Hippocampal formation (tissue), 2 donors: ENCODE results near the gene NFATC2.
"Not testable (repeated sequence)": the region's sequence is repeated elsewhere in the genome, so short reads cannot be mapped to it uniquely, and the experiment has no call there.

Experiments
- DNase-seq, 2 donors: peaks; one replicate each; lab custom pipeline; 2025; lab: John Stamatoyannopoulos, UW

The NFATC2 gene

DNA sequence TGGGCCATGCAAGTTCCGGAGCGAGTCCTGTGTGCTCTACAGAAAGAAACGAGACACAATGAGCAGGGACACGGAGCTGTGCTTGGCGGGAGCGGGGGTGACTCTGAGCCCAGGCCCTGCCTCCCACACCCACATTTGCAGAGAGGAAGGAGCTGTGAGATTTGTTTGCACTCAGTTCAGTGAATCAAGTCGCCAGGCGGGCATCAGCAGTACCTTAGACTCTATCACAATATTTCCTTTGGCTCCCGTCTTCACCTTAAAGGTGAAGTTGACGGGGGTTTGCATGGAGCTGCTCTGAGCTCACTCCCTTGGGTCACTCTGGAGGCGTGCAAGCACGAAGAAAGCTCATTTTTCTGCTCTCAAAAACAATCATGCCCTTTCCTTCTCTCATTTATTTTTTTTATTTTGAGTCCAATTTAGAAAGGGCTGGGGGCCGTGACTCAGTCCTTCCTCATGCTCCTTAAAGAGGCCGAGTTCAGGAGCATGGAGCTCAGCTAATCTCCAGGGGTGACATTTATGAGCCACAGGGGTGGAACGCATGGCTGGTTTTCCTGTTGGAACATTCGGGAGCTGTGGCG, 188.2 kb downstream of the NFATC2 start:
- no peak for DNase-seq

DNA sequence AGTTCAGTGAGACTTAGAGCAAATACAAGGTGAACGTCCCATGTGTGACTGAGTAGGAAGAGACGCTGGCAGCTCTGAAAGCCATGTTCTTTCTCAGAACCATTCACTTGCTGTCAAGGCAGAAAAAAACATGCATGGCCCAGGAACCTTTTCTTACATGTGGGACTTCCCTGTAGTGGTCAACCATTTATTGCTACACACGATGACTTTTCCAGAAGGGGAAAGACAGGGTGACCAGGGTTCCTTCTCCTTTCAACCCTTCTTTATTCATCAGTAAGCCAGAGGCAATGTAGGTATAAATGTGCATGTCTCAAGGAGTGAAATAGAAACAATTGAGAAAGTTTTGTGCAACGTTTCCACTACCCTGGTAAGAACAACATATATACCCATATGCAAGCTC, 189.0 kb downstream of the NFATC2 start:
- no peak for DNase-seq

DNA sequence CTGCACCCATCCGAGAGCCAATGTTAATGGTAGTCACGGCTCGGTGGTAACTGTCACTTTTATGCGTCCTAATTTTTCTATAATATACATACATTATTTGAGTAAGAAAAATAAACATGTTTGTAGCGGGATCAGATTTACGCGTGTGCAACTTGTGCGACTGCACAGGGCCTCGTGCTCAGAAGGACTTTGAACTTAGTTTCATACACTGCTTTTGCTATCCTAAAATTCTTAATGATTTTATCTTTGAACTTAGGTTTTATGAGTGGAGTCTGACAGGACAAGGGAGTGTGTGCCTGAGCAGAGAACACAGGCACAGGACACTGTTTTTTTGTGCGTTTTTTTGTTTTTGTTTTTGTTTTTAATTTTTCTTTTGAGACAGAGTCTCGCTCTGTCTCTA, 189.7 kb downstream of the NFATC2 start:
- no peak for DNase-seq

DNA sequence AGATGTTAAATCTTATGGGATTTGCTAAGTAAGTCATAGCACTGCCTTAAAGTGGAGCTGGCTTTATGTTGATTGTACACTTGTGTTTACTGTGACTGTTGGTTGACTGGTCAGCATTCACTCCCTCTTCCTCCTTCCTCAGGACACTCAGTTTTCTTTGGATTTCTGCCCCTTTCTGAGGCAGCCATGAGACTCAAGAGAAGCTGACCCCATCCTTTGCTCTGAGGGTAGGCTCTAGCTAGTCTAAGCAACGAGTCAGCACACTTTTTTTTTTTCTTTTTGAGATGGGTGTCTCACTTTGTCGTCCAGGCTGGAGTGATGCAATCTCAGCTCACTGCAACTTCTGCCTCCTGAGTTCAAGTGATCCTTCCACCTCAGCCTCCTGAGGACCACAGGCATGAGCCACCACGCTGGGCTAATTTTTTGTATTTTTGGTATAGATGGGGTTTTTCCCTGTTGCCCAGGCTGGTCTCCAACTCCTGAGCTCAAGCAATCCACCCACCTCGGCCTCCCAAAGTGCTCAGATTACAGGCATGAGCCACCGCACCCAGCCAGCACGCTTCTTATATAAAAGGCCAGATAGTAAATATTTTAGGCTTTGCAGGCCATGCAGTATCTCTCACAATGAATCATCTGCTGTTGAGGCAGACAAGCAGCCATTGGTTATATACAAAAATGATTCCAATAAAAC, 191.4 kb downstream of the NFATC2 start:
- DNase-seq: no peak

DNA sequence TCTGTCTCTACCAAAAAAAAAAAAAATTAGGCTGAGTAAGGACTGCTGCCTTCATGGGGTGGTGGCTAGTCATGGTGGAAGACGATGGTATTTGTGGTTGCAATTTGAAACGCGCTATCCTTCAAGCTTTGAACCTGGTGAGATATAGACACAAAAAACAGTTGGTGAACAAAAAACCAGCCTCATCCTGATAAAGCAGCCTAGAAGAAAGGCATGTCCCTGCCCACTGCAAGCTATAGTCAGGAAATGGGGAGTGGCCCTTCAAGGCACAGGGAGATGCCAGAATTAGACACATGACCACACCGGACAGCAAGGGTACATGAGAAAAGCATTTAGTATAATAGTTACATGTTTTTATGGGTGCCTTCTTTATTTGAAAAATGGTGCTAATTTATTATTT, 193.6 kb downstream of the NFATC2 start:
- DNase-seq: no peak

DNA sequence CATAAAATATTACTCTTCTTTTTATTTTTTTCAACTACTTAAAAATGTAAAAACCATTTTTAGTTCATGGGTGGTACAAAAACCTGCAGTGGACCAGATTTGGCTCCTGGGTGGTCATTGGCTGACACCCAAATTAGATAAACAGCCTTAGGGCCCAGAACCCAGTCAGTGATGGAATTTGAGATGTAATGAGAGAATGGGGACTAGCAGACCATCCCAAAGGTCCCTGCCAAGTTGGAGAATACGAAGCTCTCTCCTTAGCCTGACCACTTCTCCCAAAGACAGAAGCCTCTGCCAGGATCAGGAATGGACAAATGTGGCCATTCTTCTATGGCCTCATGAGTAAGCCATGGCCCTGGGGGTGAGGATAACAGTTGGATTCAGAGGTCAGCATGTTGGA, 194.7 kb downstream of the NFATC2 start:
- DNase-seq: no peak

DNA sequence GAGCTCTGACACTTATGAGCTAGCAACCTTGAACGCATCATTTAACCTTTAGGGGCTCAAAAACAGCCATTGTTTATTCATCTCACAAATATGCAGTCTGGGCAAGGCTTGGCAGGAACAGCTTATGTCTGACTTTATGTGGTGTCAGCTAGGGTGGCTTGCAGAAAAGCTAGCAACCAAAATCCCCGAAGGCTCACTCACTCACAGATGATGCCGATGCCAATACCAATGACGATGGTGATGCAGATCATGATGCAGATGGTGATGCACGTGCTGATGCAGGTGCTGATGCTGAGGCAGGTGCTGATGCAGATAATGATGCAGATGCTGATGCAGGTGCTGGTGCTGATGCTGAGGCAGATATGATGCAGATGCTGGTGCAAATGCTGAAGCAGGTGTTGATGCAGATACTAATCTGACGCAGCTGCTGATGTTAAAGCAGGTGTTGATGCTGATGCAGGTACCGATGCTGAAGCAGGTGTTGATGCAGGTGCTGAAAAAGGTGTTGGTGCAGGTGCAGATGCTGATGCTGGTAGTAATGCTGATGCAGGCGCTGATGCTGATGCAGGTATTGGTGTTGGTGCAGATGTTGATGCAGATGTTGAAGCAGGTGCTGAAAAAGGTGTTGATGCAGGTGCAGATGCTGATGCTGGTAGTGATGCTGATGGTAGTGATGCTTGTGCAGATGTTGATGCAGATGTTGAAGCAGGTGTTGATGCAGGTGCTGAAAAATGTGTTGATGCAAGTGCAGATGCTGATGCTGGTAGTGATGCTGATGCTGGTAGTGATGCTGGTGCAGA, 195.6 kb downstream of the NFATC2 start:
- DNase-seq: no peak

DNA sequence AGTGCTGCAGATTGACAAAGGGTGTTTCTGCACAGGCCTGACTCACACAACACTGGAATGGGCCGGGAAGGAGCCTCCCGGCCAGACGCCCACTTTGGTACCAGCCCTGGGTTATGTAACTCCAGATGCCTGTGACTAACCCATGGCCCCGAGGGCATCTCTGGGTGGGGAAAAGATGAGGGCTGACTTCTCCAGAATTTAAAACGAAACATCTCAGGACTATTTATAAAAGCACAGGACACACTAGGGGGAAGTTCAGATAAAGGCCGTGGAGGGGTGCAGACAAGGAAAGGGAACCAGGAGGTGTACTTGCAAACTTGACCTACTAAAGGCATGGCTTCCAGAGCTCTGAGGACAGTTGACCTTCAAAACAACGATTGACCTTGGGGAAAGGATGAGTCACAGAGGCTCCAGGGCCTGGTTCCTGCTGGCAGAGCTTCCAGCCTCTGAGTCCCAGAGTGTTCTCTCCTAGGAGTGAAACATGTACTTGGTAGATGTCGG, 196.9 kb downstream of the NFATC2 start:
- no peak for DNase-seq

DNA sequence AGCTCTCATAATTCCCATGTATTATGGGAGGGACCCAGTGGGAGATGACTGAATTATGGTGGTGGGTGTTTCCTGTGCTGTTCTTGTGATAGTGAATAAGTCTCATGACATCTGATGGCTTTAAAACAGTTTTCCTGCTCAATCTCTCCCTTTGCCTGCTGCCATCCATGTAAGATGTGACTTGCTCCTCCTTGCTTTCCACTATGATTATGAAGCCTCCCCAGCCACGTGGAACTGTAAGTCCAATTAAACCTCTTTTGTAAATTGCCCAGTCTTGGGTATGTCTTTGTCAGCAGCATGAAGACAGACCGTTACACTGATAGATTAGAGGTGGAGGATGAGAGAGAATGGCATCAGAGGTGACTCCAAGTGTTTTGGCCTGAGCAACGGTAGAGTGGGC, 198.7 kb downstream of the NFATC2 start:
- DNase-seq: not testable (repeated sequence)

DNA sequence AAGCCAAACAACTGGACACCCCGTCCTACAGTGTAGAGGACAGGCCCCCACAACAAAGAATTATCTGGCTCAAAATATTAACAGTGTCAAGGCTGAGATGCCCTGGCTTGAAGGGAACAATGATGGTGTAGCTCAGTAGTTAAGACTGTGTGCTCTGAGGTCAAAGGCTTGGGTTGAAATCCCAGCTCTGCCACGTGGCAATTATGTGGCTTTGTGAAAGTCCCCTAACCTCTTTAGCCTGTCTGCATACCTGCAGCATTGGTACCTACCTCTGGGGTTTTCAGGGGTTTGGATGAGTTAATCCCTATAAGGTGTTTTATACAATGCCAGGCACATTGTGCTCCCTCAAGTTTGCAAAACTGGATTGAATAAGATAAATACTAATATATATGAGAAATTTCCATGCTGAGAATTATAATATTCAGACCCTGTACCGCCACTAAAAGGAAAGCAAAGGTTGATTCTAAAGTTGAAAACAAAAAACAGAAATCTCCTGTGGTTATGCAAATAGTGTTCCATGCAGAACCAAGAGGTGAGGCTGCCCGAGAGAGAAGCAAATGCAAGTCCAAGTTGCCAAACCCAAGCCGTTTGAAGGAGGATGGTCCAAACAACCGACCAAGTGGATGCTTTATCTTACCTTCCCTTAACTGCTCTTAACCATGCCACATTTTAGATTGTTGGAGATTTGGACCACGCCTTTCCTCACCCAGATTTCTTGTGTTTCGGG, 199.8 kb downstream of the NFATC2 start:
- DNase-seq: no peak

DNA sequence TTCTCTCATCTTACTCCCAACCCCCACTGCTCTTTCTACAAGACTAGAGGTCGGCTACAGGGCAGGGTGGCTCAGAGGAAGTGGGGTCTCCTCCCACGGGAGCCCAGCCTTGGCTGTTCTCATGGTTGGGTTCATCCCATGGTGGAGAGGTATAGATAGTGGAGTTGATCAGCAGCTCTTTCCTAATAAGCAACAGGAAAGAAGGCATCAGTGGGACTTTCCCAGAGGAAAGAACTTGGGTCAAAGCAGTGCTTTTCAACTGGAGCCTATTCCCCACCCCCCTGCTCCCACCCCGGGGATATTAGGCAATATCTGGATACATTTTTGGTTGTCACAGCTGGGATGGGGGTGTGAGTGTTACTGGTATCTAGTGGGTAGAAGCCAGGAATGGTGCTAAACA, 200.9 kb downstream of the NFATC2 start:
- DNase-seq: no peak

DNA sequence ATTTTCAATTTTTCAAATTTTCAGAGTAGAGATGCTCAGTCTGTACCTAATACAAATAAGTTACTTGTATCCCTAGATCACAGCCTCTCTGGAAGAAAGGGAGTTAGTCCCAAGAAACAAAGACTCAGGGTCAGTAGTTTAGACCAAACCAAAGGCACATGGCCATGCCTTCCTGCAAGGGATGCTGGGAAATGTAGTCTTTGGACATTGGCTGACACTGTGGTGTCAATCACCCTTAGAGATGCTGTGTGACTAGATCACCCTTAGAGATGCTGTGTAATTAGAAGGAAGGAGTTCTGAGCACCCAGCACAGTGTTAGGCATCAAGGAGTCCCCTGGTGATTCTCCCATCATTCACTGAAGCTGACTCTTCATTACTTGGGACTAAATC, 202.1 kb downstream of the NFATC2 start:
- DNase-seq: no peak

DNA sequence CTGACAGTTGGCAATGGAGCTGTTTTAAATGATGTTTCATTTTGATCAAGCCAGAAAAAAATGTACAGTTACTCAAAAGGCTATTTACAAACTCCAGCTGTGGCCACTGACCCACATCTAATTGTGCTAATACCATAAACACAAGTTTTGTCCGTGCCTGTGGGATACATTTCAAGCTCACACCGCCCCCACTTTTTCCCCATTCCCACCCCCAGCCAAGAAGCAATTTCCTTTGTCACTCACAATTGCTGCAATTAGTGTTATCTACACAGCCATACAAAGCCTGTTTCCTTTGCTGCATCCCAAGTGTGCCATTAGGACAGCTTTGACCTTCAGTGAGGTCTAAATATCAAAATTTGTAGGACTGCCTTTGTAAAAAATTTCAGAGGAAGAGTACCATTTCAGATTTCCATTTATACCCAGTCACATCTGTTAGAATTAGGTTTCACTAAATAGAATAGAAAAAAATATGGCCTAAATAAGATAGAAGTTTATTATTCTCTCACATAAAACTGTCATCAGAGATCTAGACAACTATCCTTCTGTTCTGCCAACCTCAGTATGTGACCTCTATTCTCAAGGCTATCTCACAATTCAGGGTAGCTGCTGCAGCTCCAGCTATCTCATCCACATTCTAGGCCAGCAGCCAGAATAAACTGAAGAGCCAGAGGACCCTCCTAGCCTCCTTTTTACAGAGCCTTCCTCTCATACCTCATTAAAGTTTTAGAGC, 202.6 kb downstream of the NFATC2 start:
- DNase-seq: no peak

DNA sequence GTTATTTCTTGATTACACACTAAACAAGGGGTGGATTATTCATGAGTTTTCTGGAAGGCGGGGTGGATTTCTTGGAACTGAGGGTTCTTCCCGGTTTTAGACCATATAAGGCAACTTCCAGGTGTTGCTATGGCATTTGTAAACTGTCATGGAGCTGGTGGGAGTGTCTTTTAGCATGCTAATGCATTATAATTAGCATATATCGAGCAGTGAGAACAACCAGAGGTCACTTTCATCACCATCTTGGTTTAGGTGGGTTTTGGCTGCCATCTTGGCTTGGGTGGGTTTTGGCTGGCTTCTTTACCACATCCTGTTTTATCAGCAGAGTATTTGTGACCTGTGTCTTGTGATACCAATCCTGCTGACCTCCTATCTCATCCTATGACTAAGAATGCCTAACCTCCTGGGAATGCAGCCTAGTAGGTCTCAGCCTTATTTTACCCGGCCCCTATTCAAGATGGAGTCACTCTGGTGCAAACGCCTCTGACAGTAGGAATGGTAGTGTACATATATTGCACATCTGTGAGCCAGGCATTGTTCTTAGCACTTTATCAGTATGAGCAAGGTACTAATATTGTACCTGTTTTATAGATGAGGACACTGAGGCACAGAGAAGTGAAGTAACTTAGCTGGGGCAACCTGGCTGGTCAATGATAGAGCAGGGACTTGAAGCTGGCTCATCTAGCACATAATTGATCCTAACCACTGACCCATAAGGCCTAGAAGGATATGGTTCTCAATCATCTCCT, 203.7 kb downstream of the NFATC2 start:
- DNase-seq: no peak

DNA sequence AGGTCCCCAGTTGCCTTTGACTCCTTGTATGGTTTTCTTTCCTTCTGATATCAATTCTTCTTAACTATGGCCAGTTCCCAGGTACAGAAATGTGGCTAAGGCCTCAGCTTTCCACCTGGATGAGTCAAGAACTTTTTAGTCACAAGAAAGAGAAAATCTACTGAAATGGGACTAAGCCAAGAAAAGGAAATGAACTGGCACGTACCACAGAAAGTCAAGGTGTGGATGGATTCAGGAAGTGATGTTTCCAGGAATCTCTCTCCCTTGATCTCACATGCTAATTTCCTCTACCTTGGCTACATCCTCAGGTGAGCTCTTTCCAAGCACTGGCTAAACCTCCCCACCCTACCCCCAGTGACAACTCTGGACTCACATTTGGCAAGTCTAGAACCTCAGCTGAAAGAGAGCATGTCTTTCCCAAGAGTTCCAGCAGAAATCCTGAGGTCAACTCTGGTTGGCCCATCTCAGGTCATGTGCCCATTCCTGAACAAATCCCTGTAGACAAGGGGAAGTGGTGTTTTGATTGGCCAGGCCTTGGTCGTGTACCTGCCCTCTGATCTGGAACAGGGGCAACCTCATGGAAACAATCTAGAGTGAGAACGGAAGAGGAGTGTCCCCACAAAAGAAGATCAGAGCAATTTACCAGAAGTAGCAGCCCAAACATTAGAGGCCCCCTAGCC, 205.3 kb downstream of the NFATC2 start:
- no peak for DNase-seq
